SHP77 (cell line): Measurements from ENCODE around the gene HYAL1.

Experiments used
- DNase-seq, 2 experiments: peaks; one replicate each; lab custom pipeline; 2025; lab: John Stamatoyannopoulos, UW

Gene HYAL1

DNA sequence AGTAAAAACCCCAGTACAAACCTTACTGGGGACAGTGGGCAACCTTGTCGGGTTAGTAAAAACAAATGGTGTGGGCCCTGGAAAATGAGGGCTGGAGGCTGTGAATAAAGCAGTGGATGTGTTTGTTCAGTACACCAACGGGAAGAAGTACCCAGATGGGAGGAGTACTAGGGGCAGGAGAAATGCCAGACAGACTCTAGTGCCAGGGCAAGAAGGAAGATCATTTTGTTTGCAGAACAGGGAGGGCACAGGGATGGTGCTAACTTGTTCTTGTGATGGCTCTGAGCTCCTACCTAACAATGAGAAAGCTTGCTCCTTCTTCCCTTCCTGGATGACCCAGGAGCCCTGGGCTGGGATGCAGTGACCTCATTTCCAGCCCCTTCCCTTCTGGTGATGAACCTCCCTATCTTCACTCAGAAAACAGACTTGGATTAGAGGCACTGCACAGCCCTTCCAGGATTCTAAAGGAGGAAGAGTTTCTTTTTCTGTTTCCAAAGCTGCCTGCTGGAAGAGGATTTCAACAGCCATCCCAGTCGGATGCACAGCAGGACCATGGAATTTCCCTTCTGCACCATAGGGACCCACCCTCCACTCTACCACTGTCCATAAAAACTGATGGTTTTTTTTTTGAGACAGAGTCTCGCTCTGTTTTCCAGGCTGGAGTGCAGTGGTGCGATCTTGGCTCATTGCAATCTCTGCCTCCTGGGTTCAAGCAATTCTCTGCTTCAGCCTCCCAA is 31.1 kb upstream of the HYAL1 start:
- no peak for DNase-seq

DNA sequence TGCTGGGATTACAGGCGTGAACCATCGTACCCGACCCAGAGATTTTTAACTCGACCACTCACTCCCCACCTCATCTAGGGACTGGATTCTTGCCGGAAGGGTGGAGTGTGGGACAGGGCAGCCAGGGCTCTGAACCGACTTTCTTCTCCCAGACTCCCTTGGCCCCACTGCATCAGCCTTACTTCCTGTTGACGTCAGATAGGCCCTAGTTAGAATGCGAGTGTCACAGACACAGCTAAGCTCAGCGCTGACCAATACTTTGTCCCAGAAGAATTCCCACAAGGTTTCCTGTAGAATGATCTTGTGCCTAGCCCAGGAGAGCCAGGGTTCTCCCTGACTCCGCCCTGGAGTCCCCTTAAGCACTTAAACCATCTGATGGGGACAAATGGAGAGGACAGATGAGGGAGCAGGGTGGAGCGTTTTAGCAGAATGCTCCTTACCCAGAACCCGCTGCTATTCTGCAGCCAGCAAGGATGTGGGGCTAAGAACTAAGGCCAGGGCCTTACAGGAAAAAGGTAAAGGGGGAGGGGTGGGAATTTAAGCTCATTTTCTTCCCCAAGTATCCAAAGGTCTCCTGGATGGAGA is 30.5 kb upstream of the HYAL1 start:
- DNase-seq = no peak

DNA sequence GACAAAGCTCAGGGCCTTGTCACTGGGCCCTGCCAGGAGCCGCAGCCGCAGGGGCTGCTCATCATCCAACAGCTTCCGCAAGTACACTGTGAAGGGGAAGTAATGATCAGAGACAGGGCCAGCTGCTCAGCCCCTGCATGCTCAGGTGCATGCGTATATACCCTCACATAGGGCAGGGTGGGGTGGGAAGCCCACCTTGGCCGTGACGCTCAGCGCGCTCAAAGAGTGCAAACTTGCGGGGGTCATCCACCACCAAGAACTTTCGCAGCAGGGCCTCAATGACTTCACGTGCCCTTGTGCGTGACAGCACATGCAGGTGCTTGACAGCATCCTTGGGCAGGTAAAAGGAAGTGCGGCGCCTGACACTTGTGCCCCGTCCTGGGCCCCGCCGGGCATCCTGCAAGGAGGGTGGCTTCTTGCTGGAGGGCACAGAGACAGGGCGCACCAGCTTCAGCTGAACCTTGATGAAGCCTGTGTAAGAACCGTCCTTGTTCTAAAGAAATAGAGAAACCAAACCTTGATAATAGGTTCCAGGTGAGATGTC is 28.1 kb upstream of the HYAL1 start:
- DNase-seq = no peak

DNA sequence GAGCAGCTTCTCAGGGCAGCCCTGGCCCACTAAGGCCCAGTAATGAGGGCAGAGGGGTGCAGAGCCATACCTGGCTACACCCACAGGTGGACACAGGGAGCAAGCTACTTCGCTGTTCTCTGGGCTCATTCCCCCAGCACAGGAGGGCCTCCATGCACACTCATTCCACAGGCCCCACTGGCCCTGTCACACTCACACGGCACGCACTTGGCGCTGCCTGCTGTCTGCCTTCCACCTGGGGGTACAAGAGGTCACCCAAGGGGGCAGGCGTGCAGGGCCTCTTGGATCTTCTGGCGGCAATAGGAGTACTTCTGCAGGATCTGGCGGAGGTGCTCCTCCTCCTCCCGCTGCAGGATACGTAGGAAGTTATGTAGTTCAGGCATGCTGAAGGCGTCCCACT is 27.0 kb upstream of the HYAL1 start:
- DNase-seq = no peak

DNA sequence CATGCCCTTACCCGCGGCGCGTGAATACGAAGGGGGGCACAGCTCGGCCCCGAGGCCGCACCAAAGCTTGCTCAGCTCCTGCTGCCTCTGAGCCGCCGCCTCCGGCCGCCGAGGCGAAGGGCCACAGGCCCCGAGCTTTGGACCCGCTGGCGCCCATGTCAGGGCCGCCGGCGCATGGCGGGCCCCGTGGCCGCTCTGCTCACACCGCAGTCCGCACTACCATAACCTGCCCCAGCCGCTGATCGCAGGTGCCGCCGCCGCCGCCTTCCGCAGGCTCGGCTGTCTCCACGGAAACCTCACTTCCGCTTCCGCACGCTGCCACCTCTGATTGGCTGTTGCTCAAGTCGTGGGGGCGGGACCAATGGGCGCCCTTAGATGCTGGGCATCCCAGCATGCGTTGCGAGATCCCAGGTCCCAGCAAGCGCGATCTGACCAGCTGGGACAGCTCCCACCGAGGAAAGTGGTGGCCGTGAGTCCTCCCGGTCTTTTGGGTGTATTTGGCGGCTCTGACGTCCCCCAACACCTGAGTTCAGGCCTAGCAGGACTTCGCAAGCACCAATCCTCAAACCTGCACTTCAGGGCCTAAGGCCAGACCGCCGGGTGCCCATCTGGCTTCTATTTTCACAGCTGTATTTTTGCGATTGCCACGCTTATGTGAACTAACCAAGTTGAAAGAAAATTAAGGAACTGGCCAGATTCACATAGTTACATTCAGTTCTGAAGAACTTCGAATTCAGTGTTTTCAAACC is 24.7 kb upstream of the HYAL1 start, which contains the start of gene TUSC2:
Gene TUSC2 (minus strand): TSS at position 281 of the 749 bp plus-strand sequence. CDS start 124 bp downstream, at position 157.
- DNase-seq = peak; percentile 97 to 98

DNA sequence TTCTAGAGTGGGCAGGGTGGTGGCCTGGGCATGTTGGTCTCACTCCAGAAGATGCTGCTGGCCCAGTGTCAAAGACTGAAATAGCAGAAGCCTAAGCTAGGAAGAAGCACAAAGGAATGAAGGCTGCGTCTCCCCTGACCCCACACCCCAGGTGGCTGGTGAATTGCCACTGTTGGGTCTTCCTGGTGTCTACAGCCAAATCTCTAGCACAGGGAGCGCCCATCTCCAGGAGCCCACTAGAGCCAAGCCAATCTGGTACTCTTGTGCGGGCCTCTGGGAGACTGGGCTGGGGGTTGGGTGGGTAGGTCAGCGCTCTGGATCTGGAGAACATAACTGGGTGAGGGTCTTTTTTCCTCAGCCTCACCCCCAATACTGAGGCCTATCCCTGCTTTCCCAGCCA is 23.8 kb upstream of the HYAL1 start:
- no peak for DNase-seq

DNA sequence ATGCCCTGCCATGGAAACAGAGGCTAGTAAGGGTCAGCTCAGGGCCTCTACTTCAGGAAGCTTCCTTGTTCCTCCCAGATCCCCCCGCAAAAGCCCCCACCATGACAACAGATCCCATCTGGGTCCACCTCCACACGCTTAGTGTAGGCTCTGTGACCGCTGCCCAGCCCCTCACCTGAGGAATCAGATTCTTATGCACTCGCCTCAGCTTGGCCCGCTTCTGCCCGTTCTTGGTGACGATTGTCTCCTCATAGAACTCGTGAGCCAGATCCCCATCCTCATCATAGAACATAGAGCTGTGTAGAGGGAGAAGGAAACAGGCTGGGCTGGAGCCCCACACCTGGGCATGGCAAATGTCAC is 22.8 kb upstream of the HYAL1 start:
- DNase-seq = no peak

DNA sequence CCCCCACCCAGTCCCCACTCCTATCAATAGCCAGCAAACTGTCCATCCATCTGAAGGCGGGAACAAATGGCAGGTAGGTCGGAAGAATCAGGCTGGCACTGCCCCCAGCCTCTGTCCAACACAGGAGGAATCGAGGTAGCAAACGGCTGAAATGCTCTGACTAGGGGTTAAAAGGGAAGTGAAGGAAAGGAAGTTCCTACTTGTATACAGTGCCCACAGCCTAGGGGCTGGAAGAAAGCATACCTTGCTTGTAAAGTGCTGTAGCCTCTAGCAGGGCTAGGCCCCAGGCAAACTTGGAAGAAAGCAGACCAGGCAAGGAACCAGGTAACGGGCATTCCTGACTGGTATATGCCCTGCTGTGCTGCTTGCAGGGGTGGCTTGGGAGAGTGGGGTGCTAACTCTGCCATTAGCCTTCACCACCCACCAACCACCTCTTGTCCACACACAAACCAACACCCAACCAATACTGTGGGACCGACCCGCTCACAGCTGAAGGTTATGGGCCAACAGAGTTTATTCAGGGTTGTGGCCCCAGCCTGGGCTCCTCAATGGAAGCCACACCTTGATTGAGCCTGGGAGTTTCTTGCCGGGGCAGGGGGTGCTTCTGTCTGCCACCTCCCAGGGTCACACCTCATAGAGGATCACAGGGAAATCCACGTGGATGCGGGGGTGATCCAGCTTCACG is 22.3 kb upstream of the HYAL1 start:
- DNase-seq = no peak

DNA sequence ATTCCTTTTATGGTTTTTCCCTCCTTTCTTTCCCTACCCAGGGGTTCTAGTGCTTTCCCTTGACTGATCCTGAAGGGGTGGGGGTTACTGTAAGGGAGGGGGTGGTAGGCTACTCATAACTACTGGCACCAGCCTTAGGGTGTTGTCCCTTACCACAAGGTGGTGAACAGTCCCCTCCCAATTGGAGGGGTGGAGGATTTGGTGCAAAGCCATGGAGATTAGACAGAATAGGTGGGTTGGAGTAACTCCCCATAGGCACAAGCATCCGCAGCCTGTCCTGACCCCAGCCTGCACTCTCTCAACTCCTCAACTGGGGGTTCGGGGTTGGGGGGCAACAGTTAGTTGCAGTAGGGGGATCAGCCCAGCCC is 21.7 kb upstream of the HYAL1 start:
- DNase-seq = no peak

DNA sequence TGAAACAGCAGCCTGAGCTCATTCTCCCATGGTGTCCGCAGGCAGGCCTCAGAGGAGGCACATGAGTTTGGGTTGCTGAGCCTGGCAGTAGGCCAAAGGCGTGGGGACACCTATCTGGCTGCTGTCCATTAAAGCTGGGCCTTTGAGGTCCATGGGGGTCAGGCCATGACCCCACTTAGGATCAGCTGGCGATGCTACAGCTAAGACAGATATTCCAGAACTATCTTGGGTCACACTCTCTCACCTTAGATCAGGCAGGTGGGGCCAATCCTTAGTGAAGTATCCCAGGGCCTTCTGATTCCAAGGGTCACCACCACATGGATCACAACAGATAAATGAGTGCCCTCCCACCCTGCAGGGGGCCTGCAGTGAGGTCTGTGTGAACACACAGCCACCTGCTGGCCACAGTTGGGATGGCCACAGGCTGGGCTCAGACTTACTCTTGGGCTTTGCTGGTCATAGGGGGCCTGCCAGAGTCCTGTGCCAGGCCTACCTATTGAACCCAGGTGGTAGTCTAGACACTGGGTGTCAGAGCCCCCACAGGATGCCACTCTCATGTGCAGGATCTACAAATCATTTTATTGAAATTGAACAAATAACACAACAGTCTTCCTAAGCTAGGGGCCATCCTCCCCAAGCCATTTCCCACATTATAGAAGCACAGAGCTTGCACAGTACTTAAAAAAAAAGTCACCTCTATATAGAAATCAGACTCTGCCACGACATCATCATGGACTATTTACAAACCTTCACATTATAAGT is 21.2 kb upstream of the HYAL1 start:
- peak; percentile 70 to 74 for DNase-seq

DNA sequence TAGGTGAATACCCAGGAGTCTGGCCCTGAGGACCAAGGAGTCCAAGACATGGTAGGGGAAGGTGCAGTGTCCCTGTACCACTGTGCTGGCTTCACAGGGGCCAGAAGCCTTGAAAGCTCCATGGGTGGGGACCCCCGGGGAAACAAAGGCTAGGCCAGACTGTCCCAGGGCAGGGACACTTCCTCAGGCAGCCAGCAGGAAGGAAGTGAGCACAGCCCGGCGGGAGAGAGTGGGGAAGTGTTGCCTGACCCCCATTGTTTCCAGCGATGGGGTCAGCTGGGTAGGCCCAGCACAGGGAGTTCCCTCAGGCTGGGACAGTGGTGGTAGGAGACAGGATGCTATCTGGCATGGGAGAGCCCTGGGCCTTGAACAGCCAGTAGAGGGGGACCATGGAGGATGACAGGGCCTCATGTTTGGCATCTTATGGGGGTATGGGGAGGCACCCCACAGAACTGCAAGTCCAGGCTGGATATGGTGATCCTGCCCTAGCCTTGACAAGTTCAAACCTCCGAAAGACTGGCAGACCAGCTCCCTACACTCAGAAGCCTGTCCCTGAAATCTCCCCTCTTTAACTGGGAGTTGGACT is 20.3 kb upstream of the HYAL1 start:
- no peak for DNase-seq

DNA sequence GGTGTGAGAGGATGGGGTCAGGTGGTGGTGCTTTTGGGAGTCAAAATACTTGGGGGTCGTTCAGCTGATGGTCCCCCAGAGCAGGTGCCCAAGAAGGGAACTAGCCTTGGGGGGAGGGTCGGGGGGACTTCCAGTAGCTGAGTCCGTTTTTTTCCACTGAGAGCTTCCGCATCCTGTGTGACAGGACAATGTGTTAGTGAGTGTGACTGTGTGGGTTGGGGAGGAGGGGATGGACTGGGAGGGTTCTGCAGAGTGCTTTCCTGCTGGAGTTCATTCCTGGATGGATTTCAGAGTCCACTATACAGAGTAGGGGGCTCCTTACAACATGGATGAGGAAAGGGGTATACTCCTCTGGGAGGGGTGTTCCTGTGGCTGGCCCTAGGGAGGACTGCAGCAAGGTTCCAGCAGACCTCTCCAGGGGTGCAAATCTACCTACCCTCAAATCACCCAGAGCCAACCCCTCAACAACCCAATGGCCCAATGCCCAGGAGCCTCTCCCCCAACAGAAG is 19.8 kb upstream of the HYAL1 start:
- DNase-seq = peak; percentile 37 to 51

DNA sequence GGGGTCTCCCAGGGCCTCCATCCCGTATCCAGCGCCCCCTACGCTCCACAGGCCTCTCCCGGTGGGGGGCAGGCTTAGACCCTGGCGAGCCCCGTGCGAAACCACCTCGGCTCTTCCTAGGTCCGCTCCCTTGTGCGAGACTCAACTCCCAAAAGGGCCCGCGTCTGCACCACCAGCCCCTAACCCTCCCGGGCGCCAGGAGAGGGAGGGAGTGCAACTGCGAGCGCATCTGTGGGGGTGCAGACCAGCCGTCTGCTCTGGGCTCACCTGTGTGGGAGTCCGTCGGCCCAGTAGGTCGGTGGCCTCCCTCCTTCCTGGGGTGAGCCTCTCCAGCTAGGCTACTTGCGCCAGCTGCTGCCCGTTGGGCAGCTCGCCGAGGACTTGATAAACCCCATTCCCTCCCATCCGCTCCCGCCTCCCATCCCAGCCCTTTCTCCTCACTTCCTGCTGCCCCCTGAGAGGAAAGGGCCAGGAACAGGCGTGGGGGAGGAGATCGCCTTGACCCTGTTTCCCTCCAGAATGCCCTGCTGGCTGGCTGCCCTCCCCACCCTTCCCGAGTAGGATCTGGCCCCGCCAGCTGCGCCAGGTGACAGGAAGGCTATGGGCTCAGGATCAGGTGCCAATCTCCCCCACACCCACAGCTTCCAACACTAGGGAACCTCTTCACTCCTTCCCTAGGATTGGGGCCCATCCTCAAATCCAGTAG is 19.2 kb upstream of the HYAL1 start, which contains the start of gene HYAL2:
Gene HYAL2 (minus strand): TSS at position 360 of the 706 bp plus-strand sequence. CDS start 2,256 bp downstream, outside the sequence.
- peak; percentile 54 to 74 for DNase-seq

DNA sequence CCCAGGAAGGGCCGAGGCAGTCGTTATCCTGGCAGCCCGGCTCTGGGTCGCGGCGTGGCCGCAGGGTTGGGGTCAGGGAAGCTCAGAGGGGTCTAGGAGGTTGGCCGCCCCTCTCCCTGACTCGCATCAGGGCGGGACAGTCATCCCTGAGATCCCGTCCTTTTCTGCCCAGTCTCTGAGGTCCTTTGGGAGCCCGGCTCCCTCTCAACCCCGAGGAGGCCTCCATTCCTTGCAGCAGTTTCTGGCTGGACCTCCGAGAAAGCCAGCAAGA is 18.7 kb upstream of the HYAL1 start:
- DNase-seq = no peak

DNA sequence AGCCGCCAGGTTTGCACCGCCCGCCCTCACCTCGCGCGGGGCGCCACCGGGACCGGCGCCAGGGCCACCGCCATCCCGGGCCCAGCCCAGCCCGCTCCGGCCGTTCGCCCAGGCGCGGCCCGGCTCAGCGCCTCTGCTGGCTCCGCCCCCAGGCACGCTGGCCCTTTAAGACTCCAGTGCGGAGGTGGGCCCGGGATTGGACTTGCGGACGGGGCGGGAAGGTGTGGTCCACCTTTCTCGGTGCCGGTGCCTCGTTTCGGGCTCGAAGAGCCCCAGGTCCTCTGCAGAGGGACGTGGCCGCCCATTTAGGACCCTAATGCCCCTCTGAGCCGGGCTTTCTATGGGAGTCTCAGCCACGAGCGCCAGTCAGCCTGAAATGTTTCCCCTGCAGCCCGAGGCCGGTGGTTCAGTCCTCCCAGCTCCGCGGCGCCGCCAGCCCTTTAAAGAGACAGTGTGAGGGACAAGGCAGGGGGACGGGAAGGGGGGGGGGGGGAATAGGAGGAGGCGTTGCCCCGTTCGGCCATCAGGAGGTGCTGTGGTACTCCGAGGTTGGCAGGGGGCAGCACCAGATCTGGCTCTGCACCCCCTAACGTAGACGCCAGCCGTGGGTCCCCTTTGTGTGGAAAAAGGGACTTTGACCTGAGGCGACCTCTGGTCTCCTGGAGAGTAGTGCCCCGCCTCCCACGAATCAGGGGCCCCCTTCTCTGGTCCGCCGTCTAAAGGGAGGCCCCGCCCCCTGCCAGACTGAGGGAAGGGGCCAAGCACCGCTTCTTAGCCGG is 18.2 kb upstream of the HYAL1 start:
- peak; percentile 79 to 88 for DNase-seq

DNA sequence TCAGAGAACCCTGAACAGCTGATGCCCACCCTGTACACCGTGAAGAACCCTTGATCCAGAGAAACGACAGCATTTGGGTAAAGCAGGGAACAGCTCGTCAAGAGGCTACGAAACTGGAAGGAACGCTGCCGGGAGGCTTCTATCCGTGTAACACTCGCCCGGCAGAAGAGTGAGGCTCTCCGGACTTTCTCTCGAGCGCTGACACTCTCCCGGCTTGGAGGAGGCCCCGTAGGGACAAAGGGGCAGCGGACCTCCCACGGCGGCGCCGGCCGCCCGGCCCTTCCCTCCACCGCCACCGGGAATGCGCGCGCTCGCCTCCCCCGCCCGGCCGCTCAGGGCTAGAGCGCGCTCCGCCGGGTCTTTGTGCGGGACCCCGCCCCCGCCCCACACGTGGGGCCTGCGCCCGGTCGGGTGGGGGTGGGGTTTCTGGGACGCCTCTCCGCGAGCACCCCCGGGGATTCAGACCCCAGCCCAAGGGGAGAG is 17.5 kb upstream of the HYAL1 start:
- peak; percentile 62 to 72 for DNase-seq

DNA sequence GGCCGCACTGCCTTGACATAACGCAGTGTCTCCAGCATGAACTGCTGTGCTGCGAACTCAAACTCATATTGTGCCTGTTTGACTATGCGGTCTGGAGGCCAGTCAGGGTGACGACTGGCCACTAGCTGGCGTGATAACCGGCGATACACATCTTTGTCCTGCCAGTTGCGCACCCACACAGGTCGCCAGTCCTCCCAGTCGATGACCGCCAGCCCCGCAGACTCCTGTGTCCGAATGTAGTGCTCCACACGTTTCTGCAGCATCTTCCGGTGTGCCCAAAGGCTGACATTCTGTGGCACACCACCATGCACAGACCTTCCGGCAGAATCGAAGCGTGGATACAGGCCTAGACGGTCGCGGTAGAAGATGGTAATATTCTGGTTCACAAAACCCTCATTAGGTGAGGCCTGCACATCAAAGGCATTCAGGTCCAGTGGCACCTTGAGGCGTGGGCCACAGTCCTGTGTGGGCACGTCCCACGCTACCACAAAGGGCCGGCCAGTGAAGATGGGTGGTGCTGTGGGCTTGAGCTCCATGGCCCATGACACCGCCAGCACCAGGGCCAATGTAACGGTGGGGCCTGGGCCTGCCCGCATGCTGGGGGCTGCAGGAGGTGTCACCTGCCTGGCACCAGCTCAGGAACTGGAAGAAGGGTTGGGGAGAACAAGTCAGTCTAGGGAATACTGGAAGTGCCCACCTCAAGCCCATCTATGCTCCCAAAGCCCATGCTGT is 16.7 kb upstream of the HYAL1 start:
- DNase-seq = no peak

DNA sequence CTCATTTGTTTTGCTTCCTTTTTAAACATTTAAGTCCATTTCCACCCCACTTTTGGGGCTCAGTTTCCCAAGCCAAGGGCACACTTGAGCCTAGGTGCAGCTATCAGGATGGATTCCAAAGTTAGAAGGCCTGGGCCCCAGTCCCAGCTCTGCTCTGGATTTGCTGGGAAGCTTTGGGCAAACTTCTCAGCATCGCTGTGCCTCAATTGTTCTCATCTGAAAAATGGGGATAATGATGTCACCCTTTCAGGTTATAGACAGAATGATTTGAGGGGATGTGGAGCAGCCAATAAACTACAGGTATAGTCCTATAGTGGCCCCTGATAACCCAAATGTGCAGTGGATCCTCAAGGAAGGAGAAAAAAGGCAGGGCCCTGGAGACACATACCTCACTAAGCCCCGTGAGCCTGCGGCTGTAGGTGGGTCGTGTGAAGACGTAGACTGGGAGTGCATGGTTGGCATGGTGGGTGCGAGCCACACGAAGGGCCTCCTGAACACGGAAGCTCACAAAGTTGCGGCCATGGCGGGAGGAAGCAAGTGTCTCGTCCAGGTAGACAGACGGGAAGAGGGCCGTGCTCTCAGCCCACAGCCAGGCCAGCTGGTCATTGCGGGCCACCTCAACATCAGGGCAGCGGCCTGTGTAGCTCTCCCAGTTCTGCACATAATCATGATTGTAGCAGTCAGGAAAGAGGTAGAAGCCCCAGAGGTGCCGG is 16.0 kb upstream of the HYAL1 start:
- DNase-seq = no peak
